ENCODE data around the gene HEXD.

HEXD gene

DNA sequence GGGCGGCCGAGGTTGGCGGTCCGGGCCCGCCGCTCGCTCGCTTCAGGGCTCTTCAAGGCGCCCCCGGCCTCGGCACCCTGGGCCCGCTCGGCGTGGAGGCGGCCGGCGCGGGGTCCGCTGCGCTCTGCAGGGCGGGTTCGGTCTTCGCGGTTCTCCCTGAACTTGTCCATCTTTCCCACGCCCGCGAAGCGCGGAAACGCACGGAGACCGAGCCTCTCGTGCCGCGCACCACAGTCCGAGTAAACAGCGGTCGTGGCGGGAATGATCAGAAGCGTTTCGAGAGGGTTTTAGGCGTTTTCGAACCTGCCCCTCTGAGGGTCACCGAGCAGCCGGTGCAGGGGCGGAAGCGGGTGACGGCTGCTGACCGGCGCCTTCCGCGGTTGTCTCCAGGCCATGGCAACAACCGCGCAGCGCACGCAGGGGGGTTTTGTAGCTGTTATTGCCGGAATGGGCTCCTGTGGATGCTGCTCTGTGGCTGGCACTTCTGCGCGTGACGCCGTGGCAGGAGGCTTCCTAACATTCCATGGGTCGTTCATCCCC lies 40.8 kb downstream of the HEXD start:
- TF ChIP-seq TAF1 (IDR thresholded peaks at IDR 0.05; ENCODE audit: borderline replicate concordance, insufficient read depth, low read length): no peak
- TF ChIP-seq, protein P1, sequence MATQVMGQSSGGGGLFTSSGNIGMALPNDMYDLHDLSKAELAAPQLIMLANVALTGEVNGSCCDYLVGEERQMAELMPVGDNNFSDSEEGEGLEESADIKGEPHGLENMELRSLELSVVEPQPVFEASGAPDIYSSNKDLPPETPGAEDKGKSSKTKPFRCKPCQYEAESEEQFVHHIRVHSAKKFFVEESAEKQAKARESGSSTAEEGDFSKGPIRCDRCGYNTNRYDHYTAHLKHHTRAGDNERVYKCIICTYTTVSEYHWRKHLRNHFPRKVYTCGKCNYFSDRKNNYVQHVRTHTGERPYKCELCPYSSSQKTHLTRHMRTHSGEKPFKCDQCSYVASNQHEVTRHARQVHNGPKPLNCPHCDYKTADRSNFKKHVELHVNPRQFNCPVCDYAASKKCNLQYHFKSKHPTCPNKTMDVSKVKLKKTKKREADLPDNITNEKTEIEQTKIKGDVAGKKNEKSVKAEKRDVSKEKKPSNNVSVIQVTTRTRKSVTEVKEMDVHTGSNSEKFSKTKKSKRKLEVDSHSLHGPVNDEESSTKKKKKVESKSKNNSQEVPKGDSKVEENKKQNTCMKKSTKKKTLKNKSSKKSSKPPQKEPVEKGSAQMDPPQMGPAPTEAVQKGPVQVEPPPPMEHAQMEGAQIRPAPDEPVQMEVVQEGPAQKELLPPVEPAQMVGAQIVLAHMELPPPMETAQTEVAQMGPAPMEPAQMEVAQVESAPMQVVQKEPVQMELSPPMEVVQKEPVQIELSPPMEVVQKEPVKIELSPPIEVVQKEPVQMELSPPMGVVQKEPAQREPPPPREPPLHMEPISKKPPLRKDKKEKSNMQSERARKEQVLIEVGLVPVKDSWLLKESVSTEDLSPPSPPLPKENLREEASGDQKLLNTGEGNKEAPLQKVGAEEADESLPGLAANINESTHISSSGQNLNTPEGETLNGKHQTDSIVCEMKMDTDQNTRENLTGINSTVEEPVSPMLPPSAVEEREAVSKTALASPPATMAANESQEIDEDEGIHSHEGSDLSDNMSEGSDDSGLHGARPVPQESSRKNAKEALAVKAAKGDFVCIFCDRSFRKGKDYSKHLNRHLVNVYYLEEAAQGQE (IDR thresholded peaks at IDR 0.05; ENCODE audit: insufficient read depth in 1 of 2, low read depth in 2 of 2, low read length in 2 of 2): 0 out of 4 replicates have a peak, but pooled peaks of 1 of the 2 experiments have one; percentile 5

DNA sequence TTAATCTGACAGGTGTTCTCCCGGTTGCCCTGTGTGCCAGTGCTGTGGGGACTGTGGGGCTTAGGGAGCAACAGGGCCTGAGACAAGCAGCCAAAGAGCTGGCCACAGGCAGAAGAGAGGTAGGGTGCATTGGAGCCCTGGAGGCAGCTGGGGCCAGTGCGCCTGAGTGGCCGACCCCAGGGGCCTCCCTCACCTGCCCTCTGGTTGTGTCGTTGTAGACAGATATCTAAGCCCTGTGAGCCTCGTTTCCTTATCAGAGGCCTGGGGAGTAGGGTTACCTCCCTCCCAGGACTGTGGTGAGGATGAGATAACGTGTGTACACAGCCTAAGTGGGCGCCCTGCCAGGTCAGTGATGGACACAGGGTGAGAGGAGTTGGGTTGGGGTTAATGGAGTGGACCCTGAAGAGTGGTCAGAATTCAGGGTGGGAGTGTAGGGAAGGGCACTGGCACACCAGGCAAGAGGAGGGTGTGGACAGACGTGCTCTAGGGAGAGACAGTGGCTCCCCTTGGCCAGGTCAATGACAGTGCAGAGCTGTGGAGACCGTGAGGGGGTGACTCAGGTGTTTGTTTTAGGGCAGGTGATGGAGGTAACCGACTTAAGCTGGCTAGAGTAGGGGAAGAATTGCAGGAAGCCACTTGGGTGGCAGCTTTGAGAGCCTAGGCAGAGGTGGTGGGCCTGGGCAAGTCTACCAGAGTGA lies 43.8 kb downstream of the HEXD start:
- TF ChIP-seq SIN3A (IDR thresholded peaks at IDR 0.05; ENCODE audit: borderline replicate concordance, insufficient read depth, low read length): no peak
- no peak for TF ChIP-seq TAF1 (IDR thresholded peaks at IDR 0.05; ENCODE audit: borderline replicate concordance, insufficient read depth, low read length)
- TF ChIP-seq FOXP2 (optimal IDR thresholded peaks at IDR 0.05; ENCODE audit: borderline replicate concordance, extremely low read depth, extremely low read length, insufficient read depth): no peak
- no peak for TF ChIP-seq POLR2AphosphoS5 (IDR thresholded peaks at IDR 0.05; ENCODE audit: low read depth, low read length)
- TF ChIP-seq, protein P1 (IDR thresholded peaks at IDR 0.05; ENCODE audit: insufficient read depth in 1 of 2, low read depth in 2 of 2, low read length in 2 of 2): no peak

DNA sequence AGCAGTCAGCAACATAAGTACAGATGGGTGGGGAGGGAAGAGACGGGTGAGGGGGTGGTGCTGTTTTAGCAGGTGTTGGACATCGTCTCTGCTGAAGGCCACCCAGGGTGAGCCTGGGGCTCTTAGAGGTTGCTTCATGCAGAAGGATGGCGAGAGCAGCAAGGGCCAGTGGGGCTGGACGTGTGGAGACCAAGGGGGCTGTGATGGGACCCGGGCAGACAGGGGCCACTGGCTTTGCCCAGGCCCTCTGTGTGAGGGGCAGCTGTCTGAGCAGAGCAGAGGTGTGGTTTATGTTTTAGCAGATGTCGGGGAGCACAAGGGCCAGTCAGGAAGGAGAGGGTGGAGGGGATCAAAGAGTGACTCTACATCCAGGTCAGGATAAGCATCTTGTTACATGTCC lies 45.2 kb downstream of the HEXD start:
- TF ChIP-seq, protein P1 (IDR thresholded peaks at IDR 0.05; ENCODE audit: insufficient read depth in 1 of 2, low read depth in 2 of 2, low read length in 2 of 2): no peak
- TF ChIP-seq SIN3A (IDR thresholded peaks at IDR 0.05; ENCODE audit: borderline replicate concordance, insufficient read depth, low read length): no peak
- no peak for TF ChIP-seq POLR2AphosphoS5 (IDR thresholded peaks at IDR 0.05; ENCODE audit: low read depth, low read length)
- TF ChIP-seq FOXP2 (optimal IDR thresholded peaks at IDR 0.05; ENCODE audit: borderline replicate concordance, extremely low read depth, extremely low read length, insufficient read depth): no peak
- no peak for TF ChIP-seq TAF1 (IDR thresholded peaks at IDR 0.05; ENCODE audit: borderline replicate concordance, insufficient read depth, low read length)

DNA sequence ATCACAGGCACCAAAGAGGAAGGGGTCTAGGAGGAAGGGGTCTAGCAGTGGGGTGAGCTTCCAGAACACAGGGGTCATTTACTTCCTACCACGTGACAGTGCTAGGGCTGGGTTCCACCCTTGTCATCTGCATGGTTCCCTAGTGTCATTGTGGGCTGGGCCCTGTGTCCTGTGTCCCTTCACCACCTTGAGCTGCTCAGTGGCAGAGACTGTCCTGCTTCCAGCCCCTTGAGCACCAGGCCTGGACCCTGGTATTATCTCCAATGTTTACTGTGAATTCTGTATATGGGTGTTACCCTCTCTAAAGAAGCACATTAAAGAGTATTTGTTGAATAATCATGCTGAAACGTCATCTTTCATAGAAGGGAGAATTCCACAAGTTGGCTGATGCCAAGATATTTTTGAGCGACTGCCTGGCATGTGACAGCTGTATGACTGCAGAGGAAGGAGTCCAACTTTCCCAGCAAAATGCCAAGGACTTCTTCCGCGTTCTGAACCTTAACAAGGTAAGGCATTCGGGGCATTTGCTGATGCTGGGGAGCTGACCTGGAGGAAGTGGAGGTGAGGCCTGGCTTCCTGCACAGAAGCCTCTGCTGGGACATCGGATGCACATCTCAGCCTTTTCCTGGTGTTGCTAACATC lies 45.9 kb downstream of the HEXD start:
- TF ChIP-seq SIN3A (IDR thresholded peaks at IDR 0.05; ENCODE audit: borderline replicate concordance, insufficient read depth, low read length) (no peak), FOXP2 (optimal IDR thresholded peaks at IDR 0.05; ENCODE audit: borderline replicate concordance, extremely low read depth, extremely low read length, insufficient read depth) (no peak), TAF1 (IDR thresholded peaks at IDR 0.05; ENCODE audit: borderline replicate concordance, insufficient read depth, low read length) (no peak), POLR2AphosphoS5 (IDR thresholded peaks at IDR 0.05; ENCODE audit: low read depth, low read length) (no peak)
- TF ChIP-seq, protein P1 (IDR thresholded peaks at IDR 0.05; ENCODE audit: insufficient read depth in 1 of 2, low read depth in 2 of 2, low read length in 2 of 2): no peak
